ENCODE data around the gene MAPKAPK3. TPM values are rescaled to one million over a fixed set of nuclear protein-coding genes. Genes with fewer than 3 reads are reported as not detected.
"Not testable (repeated sequence)": the region's sequence is repeated elsewhere in the genome, so short reads cannot be mapped to it uniquely, and the experiment has no call there.

Gene MAPKAPK3
- total and polyA plus RNA-seq, 12 donors: 134 to 496 (median 328) TPM

GRCh38 chr3:50665081-50665840 is 48.3 kb downstream of the MAPKAPK3 start:
- Histone ChIP-seq H3K27me3 (no peaks in the 10 kb centered on the region), H3K4me1 (peaks cover 0 to 20% (median 0%) of the 10 kb centered on the region in 9 donors), H3K36me3 (no peaks in the 10 kb centered on the region), H3K9me3 (no peaks in the 10 kb centered on the region), H3K4me3 (no peak overlapping the region), H3K27ac (no peak overlapping the region)
- 69 to 72% methylated on average over 5 of the region's 5 CpGs for WGBS, 2 donors
- DNase-seq (no peak), ATAC-seq (no peak)
- intact Hi-C loops (cut with DNase I): no loop called here
- no peak for TF ChIP-seq CTCF (IDR thresholded peaks at IDR 0.05)

- H3K4me3 ChIP-seq; intact Hi-C loops (cut with DNase I); ATAC-seq; H3K36me3 ChIP-seq; H3K27me3 ChIP-seq; H3K9me3 ChIP-seq; DNase-seq; H3K27ac ChIP-seq: not testable (repeated sequence)
- 84 to 89% methylated on average over 9 of the region's 9 CpGs for WGBS, 2 donors
- H3K4me1 ChIP-seq: peaks cover 0 to 20% (median 0%) of the 10 kb centered on the region in 9 donors
These were observed 48.8 kb downstream of the MAPKAPK3 start for GRCh38 chr3:50665841-50666115.

- Histone ChIP-seq H3K36me3 (no peaks in the 10 kb centered on the region), H3K27ac (no peak overlapping the region), H3K4me1 (peaks cover 0 to 28% (median 0%) of the 10 kb centered on the region in 9 donors), H3K9me3 (no peaks in the 10 kb centered on the region), H3K4me3 (no peak overlapping the region), H3K27me3 (no peaks in the 10 kb centered on the region)
- 10 to 32% methylated on average over 1 of the region's 1 CpG for WGBS, 2 donors
- ATAC-seq (peak in 1 of 8 donors; percentile 8), DNase-seq (no peak)
- no peak for TF ChIP-seq CTCF (IDR thresholded peaks at IDR 0.05)
- intact Hi-C loops (cut with DNase I): no loop called here
These were observed 49.9 kb downstream of the MAPKAPK3 start for GRCh38 chr3:50666837-50667236.

- Histone ChIP-seq H3K36me3 (no peaks in the 10 kb centered on the region), H3K27me3 (peaks cover 0 to 40% (median 25%) of the 10 kb centered on the region in 7 donors), H3K4me3 (no peak overlapping the region), H3K9me3 (no peaks in the 10 kb centered on the region), H3K27ac (no peak overlapping the region), H3K4me1 (peaks cover 0 to 24% (median 5%) of the 10 kb centered on the region in 9 donors)
- TF ChIP-seq CTCF (IDR thresholded peaks at IDR 0.05): no peak
- DNase-seq (no peak), ATAC-seq (peak in 2 of 8 donors; percentile 15 to 36)
- 35 to 47% methylated on average over 4 of the region's 4 CpGs for WGBS, 2 donors
- intact Hi-C loops (cut with DNase I): loop anchor here in 2 of 10 donors (10.0 kb wide), 2 partner anchors 97 to 223 kb away; no protein-coding TSS in a partner anchor
These were observed 54.4 kb downstream of the MAPKAPK3 start for GRCh38 chr3:50671331-50671730.

- H3K27ac ChIP-seq: no peak overlapping the region
- H3K27me3 ChIP-seq: peaks cover 0 to 53% (median 38%) of the 10 kb centered on the region in 7 donors
- H3K4me1 ChIP-seq: peaks cover 0 to 16% (median 5%) of the 10 kb centered on the region in 9 donors
- WGBS, 2 donors: 84 to 88% methylated on average over 3 of the region's 3 CpGs
- no peaks in the 10 kb centered on the region for H3K9me3 ChIP-seq
- intact Hi-C loops (cut with DNase I): loop anchor here in 2 of 10 donors (10.0 kb wide), 2 partner anchors 98 to 222 kb away; no protein-coding TSS in a partner anchor
- no peak for TF ChIP-seq CTCF (IDR thresholded peaks at IDR 0.05)
- ATAC-seq (no peak), DNase-seq (no peak)
- H3K4me3 ChIP-seq: no peak overlapping the region
- no peaks in the 10 kb centered on the region for H3K36me3 ChIP-seq
These were observed 55.7 kb downstream of the MAPKAPK3 start for GRCh38 chr3:50672656-50673055.

All from heart right ventricle (tissue), 16 donors.